Myocyte (in vitro differentiated cells): ENCODE data around the gene ZNF267. TPM values are rescaled to one million over a fixed set of nuclear protein-coding genes. Genes with fewer than 3 reads are reported as not detected.
"Not testable (repeated sequence)": the region's sequence is repeated elsewhere in the genome, so short reads cannot be mapped to it uniquely, and the experiment has no call there.

Source experiments
- DNase-seq: peaks from one replicate; pipeline ENCODE4 v3.0.0-alpha.2; 2012; ENCODE audit warnings: low read depth
- total RNA-seq: library from RNA; depleted of rRNA; stranded (reverse); fragments of >200 nt; gene quantifications from 2 replicates; pipeline ENCODE4 v1.2.3, GENCODE V29; 2014

Gene ZNF267
- total RNA-seq, 1 donor from 2014 or later = 26.3 TPM

DNA sequence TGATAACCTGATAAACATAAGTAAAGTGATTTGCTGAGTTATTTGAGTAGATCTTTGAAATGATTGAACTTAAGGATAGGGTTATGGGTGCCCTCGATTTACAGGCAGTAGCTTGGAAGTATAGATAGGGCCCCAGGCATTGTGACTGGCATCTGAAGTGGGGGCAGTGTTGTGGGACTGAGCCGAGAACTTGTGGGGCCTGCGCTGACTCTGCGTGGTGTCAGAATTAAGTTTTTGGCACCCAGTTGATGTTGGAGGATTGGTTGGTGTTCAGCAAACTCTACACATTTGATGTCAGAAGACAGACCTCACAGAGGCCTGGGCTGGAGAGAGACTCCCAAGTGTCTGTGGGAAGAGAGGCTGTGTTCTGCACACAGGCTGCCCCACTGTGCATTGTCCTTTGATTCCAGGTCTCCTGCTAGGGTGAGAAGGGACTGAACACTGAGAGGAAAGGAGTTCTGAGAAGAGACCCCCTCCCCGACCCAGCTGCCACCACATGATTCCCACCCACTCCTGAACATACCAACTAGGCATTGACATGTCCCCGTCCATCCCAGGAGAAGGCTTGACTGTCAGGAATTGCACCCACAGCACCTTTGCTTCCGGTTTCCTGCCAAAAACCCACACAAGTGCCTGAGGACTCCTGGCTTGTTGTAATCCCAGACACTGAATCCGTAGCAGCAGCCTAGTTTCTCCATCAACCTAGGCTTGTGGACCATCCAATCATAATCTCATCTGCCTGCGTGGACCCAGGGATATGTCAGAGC lies 4.5 kb downstream of the ZNF267 start:
- no peak for DNase-seq

DNA sequence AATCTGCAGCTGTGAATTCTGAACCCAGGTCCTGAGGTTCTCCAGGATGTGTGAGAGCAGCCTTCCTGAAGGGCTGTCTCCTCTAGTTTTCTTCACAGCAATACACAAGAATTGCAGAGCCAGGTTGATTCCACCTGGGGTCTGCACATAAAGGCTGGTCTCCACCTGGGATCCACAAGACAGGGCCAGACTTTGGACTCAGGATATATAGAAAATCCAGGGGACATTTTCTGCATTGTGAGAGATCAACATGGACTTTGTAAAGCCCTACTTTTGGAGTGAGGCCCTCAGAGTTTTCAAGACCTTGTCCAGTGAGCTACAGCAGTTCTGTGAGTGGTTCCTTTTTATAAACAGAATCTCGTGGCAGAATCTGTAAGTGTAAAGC lies 6.3 kb downstream of the ZNF267 start:
- no peak for DNase-seq

DNA sequence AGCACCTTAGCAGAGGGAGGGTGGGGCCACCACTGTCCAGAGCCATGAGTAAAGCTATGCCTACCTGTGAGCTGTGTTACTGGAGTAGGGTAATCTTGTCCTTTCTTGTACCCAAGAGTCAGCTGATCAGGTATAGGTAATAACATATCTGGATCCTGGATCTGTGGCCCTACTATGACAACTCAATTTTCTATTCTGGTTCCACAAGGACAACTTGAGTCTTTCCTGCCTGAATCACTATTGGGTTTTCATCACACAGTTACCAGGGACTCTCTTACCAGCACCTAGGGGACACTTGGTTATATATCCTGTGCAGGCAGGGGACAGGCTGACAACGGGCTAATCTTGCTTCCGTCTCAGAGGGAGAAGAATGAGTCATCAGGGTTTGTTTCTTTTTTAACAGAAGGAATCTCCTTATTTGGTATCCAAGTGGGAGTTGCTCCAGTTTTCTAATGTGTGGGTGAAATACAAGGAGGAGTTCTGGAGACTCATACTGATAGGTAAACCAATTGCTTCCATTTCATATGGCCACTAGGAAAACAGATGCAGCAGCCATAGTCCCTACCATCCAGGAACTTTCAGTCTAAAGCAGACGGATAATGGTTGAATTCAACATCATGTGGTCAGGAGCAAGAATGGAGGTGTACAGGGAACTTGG lies 6.8 kb downstream of the ZNF267 start:
- peak; percentile 62 for DNase-seq

DNA sequence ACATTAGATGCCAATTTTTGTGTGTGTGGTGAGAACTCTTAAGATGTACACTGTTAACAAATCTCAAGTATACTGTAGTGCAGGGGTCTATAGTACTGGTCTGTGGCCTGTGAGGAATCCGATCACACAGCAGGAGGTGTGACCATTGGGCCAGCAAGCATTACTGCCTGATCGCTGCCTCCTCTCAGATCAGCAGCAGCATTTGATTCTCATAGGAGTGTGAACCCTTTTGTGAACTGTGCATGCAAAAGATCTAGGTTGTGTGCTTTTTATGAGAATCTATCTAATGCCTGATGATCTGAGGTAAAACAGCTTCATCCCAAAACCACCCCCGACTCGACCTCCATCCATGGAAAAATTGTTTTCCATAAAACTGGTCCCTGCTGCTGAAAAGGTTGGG lies 12.6 kb downstream of the ZNF267 start:
- no peak for DNase-seq

DNA sequence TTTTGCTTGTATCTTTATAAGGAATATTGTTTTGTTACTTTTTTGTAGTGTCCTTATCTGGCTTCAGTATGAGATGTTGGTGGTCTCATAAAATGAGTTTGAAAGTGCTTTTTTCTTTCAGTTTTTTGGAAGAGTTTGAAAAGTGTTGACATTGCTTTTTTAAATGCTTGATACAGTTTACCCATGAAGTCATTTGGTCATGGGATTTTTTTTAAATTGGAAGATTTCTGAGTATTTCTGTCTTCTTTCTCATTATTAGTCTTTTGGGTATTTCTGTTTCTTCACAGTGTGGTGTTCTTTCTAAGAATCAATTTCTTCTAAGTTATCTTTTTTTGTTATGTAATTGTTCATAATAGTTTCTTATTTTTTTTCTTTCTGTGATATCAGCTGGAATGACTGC lies 15.1 kb downstream of the ZNF267 start:
- DNase-seq = no peak

DNA sequence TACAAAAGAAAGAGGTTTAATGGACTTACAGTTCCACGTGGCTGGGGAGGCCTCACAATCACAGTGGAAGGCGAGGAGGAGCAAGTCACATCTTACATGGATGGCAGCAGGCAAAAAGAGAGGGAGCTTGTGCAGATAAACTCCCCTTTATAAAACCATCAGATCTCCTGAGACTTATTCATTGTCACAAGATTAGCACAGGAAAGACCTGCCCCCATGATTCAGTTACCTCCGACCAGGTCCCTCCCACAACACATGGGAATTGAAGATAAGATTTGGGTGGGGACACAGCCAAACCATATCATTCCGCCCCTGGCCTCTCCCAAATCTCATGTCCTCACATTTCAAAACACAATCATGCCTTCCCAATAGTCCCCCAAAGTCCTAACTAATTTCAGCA lies 18.5 kb downstream of the ZNF267 start:
- DNase-seq = not testable (repeated sequence)

DNA sequence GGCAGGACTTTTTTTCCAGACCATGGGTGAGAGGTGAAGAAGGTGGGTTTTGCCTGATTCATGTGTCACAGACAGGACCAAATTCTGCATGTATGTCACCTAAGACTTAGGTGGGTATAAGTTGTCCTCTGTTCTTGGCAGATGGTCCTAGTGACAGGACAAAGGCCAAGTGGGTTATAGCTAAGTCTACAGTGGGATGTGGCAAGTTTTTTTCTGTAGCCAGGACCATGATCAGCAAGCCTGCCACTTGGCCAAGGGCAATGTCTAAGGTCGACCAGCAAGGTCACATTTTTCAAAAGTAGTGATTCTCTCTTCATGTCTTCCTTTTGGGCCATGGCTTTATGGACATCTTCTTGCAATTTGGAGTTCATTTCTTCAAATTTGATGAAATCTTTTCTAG lies 20.2 kb downstream of the ZNF267 start:
- DNase-seq = no peak

DNA sequence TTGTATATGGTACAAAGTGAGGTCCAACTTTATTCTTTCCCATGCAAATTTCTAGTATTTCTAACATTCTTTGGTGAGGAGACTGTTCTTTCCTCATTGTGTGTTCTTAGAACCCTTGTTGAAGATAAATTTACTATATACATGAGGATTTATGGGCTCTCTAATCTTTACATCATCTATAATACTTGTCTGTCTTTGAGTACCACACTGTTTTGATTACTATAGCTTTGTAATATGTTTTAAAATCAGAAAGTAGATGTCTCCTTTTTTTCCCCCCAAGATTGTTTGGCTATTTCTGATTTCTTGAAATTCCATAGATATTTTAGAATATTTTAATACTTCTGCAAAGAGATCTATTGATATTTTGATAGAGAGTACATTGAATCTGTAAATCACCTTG lies 23.7 kb downstream of the ZNF267 start:
- DNase-seq = no peak

DNA sequence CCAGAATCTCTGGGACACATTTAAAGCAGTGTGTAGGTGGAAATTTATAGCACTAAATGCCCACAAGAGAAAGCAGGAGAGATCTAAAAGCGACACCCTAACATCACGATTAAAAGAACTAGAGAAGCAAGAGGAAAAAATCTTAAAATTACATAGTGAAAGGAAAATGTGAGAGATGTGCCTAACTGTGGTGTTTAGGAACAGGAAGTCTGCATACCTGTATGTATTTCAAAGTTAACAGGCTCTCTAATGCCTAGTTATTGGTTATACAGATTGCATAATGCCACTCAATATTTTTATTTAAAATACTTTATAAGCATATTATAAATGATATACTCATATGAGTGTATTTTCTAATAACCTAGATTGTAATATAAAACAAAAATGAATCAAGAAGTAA lies 25.9 kb downstream of the ZNF267 start:
- no peak for DNase-seq

DNA sequence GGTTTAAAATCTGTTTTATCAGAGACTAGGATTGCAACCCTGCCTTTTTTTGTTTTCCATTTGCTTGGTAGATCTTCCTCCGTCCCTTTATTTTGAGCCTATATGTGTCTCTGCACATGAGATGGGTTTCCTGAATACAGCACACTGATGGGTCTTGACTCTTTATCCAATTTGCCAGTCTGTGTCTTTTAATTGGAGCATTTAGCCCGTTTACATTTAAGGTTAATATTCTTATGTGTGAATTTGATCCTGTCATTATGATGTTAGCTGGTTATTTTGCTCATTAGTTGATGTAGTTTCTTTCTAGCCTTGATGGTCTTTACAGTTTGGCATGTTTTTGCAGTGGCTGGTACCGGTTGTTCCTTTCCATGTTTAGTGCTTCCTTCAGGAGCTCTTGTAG lies 31.0 kb downstream of the ZNF267 start:
- DNase-seq = not testable (repeated sequence)

DNA sequence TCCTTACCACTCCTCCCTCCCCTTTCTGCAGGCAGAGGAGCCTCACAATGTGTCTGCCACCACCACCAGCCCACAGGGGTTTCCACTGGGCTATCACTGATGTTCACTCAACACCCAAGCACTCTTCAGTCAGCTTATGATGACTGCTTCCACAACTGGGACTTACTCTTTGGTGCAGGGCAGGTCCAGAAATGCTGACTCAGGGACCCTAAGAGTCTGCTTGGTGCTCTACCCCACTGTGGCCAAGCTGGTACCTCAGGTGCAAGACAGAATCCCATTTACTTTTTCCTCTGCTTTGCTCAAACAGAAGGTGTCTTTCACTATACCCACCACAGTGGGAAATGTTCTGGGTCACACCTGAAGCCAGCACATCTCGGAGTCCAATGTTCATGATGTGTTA lies 40.1 kb downstream of the ZNF267 start:
- DNase-seq = no peak

DNA sequence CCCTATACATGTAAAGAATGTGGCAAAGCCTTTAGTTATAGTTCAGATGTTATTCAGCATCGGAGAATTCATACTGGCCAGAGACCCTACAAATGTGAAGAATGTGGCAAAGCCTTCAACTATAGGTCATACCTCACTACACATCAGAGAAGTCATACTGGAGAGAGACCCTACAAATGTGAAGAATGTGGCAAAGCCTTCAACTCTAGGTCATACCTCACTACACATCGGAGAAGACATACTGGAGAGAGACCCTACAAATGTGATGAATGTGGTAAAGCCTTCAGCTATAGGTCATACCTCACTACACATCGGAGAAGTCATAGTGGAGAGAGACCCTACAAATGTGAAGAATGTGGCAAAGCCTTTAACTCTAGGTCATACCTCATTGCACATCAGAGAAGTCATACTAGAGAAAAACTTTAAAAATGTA lies 42.5 kb downstream of the ZNF267 start:
- no peak for DNase-seq

DNA sequence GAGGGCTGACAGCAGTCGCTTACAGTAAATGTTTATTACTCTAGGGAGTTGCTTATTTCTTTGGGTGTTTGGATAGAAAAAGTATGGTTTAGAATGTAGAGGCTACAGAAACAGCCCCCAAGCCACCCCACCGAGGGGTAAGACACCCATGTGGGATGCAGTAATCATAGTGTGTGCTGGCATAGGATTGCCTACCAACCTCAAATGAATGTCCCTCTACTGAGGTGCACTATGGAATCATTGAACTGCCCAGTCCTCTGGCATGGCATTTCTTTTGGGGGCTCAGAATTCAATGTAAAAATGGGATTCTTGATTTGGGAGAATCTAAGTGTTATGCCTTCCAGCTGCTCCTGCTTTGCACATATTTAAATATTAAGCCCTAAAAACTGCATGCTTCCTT lies 46.8 kb downstream of the ZNF267 start:
- no peak for DNase-seq

DNA sequence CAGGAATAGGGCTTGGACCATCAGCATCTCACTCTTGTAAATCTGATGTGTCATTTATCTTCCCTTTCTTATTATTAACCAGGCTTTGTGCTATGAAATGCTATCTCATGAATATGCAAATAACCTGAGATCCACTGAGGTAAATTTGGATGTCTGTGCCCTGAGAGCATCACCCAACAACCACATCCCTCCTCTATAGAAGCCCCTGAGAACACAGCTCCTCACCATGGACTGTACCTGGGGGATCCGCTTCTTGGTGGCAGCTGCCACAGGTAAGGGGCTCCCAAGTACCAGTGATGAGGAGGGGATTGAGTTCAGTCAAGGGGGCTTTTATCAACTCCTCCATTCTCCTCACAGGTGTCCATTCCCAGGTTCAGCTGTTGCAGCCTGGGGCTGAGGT lies 78.2 kb downstream of the ZNF267 start:
- DNase-seq = not testable (repeated sequence)

DNA sequence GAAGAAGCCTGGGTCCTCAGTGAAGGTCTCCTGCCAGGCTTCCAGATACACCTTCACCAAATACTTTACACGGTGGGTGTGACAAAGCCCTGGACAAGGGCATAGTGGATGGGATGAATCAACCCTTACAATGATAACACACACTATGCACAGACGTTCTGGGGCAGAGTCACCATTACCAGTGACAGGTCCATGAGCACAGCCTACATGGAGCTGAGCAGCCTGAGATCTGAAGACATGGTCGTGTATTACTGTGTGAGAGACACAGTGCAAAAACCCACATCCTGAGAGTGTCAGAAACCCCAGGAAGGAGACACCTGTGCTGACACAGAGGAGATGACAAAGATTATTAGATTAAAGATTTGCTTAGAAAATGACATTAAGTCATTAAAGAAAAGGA lies 78.6 kb downstream of the ZNF267 start:
- DNase-seq = not testable (repeated sequence)

DNA sequence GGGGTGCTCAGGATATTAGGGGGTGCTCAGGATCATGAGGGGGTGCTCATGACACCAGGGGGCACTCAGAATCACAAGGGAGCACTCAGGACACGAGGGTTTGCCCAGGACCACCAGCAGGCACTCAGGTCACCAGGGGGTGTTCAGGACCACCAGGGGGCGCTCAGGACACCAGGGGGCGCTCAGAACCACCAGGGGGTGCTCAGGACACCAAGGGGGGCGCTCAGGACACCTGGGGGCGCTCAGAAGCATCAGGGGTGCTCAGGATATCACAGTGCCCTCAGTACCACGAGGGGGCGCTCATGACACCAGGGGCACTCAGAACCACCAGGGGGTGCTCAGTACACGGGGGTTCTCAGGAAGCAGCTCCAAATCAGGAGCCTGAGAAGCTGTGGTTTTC lies 82.6 kb downstream of the ZNF267 start:
- DNase-seq = not testable (repeated sequence)

DNA sequence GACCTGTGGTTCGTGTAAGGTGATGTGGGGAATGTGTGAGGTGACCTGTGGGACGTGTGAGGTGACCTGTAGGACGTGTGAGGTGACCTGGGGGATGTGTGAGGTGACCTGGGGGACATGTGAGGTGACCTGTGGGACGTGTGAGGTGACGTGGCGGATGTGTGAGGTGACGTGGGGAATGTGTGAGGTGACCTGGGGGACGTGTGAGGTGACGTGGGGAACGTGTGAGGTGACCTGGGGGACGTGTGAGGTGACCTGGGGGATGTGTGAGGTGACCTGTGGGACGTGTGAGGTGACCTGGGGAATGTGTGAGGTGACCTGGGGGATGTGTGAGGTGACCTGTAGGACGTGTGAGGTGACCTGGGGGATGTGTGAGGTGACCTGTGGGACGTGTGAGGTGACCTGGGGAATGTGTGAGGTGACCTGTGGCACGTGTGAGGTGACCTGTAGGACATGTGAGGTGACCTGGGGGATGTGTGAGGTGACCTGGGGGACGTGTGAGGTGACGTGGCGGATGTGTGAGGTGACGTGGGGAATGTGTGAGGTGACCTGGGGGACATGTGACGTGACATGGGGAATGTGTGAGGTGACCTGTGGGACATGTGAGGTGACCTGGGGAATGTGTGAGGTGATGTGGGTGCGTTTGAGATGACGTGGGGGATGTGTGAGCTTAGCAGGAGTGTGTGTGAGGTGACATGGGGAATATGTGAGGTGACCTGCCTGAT lies 86.7 kb downstream of the ZNF267 start:
- DNase-seq = not testable (repeated sequence)
